GM18873 (cell line): ENCODE results near the gene PARP12.

Experiments
- ATAC-seq: cut with Tn5 transposase; IDR thresholded peaks from one replicate; pipeline ENCODE4 v1.9.1; 2021; ENCODE audit warnings: mild to moderate bottlenecking, moderate library complexity, moderate number of reproducible peaks; ENCODE audit not compliant: unreplicated experiment, low FRiP score

Gene PARP12

GRCh38 chr7:140036224-140036962 lies 26.4 kb downstream of the PARP12 start:
- no peak for ATAC-seq

- no peak for ATAC-seq
Measured at GRCh38 chr7:140035400-140036223, 27.1 kb downstream of the PARP12 start.

- no peak for ATAC-seq
Measured at GRCh38 chr7:140034421-140034820, 28.3 kb downstream of the PARP12 start.

GRCh38 chr7:140033779-140034363 lies 28.9 kb downstream of the PARP12 start:
- no peak for ATAC-seq

GRCh38 chr7:140033036-140033435 lies 29.7 kb downstream of the PARP12 start:
- ATAC-seq: no peak

- no peak for ATAC-seq
Measured at GRCh38 chr7:140031364-140031763, 31.4 kb downstream of the PARP12 start.

GRCh38 chr7:140029072-140029471 lies 33.7 kb downstream of the PARP12 start:
- no peak for ATAC-seq

- no peak for ATAC-seq
Measured at GRCh38 chr7:140028311-140028710, 34.4 kb downstream of the PARP12 start.

GRCh38 chr7:140027858-140028257 lies 34.9 kb downstream of the PARP12 start:
- no peak for ATAC-seq

- no peak for ATAC-seq
Measured at GRCh38 chr7:140026935-140027334, 35.8 kb downstream of the PARP12 start.

GRCh38 chr7:140025814-140026433 lies 36.8 kb downstream of the PARP12 start:
- ATAC-seq: no peak

GRCh38 chr7:140025241-140025640 lies 37.5 kb downstream of the PARP12 start:
- no peak for ATAC-seq

- ATAC-seq: no peak
Measured at GRCh38 chr7:140024585-140024984, 38.2 kb downstream of the PARP12 start.

- ATAC-seq: no peak
Measured at GRCh38 chr7:140023728-140024127, 39.0 kb downstream of the PARP12 start.

- no peak for ATAC-seq
Measured at GRCh38 chr7:140022582-140023211, 40.1 kb downstream of the PARP12 start.

- ATAC-seq: no peak
Measured at GRCh38 chr7:140021603-140022002, 41.1 kb downstream of the PARP12 start.

GRCh38 chr7:140019606-140020005 lies 43.1 kb downstream of the PARP12 start:
- ATAC-seq: no peak

GRCh38 chr7:140019172-140019571 lies 43.6 kb downstream of the PARP12 start:
- ATAC-seq: no peak

GRCh38 chr7:140018125-140019043 lies 44.4 kb downstream of the PARP12 start:
- no peak for ATAC-seq
